ENCODE results near the gene CPED1. TPM values are rescaled to one million over a fixed set of nuclear protein-coding genes. Genes with fewer than 3 reads are reported as not detected.
A peak's percentile ranks its signal among the peaks of the same experiment; 100 is the strongest.
"Not testable (repeated sequence)": the region's sequence is repeated elsewhere in the genome, so short reads cannot be mapped to it uniquely, and the experiment has no call there.

CPED1 gene
- total RNA-seq, 3 donors from 2014 or later (not counting 1 experiment from before 2014, with no cell fraction given) = 0.50 to 1.3 (median 0.96) TPM

GRCh38 chr7:121313793-121314676 lies 325.5 kb downstream of the CPED1 start:
- DNase-seq (no peak), ATAC-seq (no peak)
- no peaks in the 10 kb centered on the region for H3K36me3 Mint-ChIP-seq
- Histone ChIP-seq H3K36me3 (ENCODE audit: control insufficient read depth, insufficient read depth, low read length) (no peaks in the 10 kb centered on the region), H3K9me3 (ENCODE audit: control insufficient read depth, insufficient read depth, low read length) (no peaks in the 10 kb centered on the region), H3K4me3 (ENCODE audit: low read length) (no peak overlapping the region), H3K27me3 (ENCODE audit: control insufficient read depth, insufficient read depth, low read length) (peaks cover 2% of the 10 kb centered on the region), H3K4me1 (ENCODE audit: control insufficient read depth, insufficient read depth, low read length) (no peaks in the 10 kb centered on the region), H3K27ac (ENCODE audit: low read length) (peak overlapping the region; percentile 28)
- no peak for TF ChIP-seq CTCF (IDR thresholded peaks at IDR 0.05)
- no peaks in the 10 kb centered on the region for H3K9me3 Mint-ChIP-seq
- H3K4me3 Mint-ChIP-seq = no peak overlapping the region
- WGBS (ENCODE audit: insufficient coverage) = 67% methylated on average over 9 of the region's 9 CpGs
- peaks cover 13 to 18% of the 10 kb centered on the region in 2 donors for H3K27me3 Mint-ChIP-seq (ENCODE audit: low read depth in 2 of 2)
- H3K27ac Mint-ChIP-seq = no peak overlapping the region
- H3K4me1 Mint-ChIP-seq = no peaks in the 10 kb centered on the region
- intact Hi-C loops (cut with micrococcal nuclease) = no loop called here

GRCh38 chr7:121315170-121315569 lies 326.7 kb downstream of the CPED1 start:
- DNase-seq; intact Hi-C loops (cut with micrococcal nuclease); H3K4me1 ChIP-seq (ENCODE audit: control insufficient read depth, insufficient read depth, low read length); H3K27me3 ChIP-seq (ENCODE audit: control insufficient read depth, insufficient read depth, low read length); H3K27ac ChIP-seq (ENCODE audit: low read length); H3K36me3 Mint-ChIP-seq; H3K27ac Mint-ChIP-seq; H3K9me3 ChIP-seq (ENCODE audit: control insufficient read depth, insufficient read depth, low read length); H3K9me3 Mint-ChIP-seq; H3K36me3 ChIP-seq (ENCODE audit: control insufficient read depth, insufficient read depth, low read length); H3K4me1 Mint-ChIP-seq; H3K4me3 ChIP-seq (ENCODE audit: low read length); ATAC-seq; H3K4me3 Mint-ChIP-seq: not testable (repeated sequence)
- 92% methylated on average over 1 of the region's 3 CpGs for WGBS (ENCODE audit: insufficient coverage)
- peaks cover 10 to 18% of the 10 kb centered on the region in 2 donors for H3K27me3 Mint-ChIP-seq (ENCODE audit: low read depth in 2 of 2)

- Histone ChIP-seq H3K4me1 (ENCODE audit: control insufficient read depth, insufficient read depth, low read length) (no peaks in the 10 kb centered on the region), H3K27me3 (ENCODE audit: control insufficient read depth, insufficient read depth, low read length) (no peaks in the 10 kb centered on the region), H3K9me3 (ENCODE audit: control insufficient read depth, insufficient read depth, low read length) (no peaks in the 10 kb centered on the region), H3K27ac (ENCODE audit: low read length) (no peak overlapping the region), H3K36me3 (ENCODE audit: control insufficient read depth, insufficient read depth, low read length) (no peaks in the 10 kb centered on the region), H3K4me3 (ENCODE audit: low read length) (no peak overlapping the region)
- TF ChIP-seq CTCF (IDR thresholded peaks at IDR 0.05) = no peak
- ATAC-seq = no peak
- WGBS (ENCODE audit: insufficient coverage) = 82% methylated on average over 3 of the region's 3 CpGs
- Mint-ChIP-seq H3K4me3 (no peak overlapping the region), H3K27ac (no peak overlapping the region), H3K27me3 (ENCODE audit: low read depth in 2 of 2) (peaks cover 25 to 41% of the 10 kb centered on the region in 2 donors), H3K9me3 (no peaks in the 10 kb centered on the region), H3K4me1 (no peaks in the 10 kb centered on the region), H3K36me3 (no peaks in the 10 kb centered on the region)
- intact Hi-C loops (cut with micrococcal nuclease) = no loop called here
- no peak for DNase-seq
These were observed 333.9 kb downstream of the CPED1 start for GRCh38 chr7:121322460-121322859.

GRCh38 chr7:121323515-121324302 lies 335.2 kb downstream of the CPED1 start:
- ATAC-seq (no peak), DNase-seq (no peak)
- Histone ChIP-seq H3K4me3 (ENCODE audit: low read length) (no peak overlapping the region), H3K27me3 (ENCODE audit: control insufficient read depth, insufficient read depth, low read length) (no peaks in the 10 kb centered on the region), H3K4me1 (ENCODE audit: control insufficient read depth, insufficient read depth, low read length) (no peaks in the 10 kb centered on the region), H3K27ac (ENCODE audit: low read length) (no peak overlapping the region), H3K9me3 (ENCODE audit: control insufficient read depth, insufficient read depth, low read length) (no peaks in the 10 kb centered on the region), H3K36me3 (ENCODE audit: control insufficient read depth, insufficient read depth, low read length) (no peaks in the 10 kb centered on the region)
- WGBS (ENCODE audit: insufficient coverage) = 78% methylated on average over 5 of the region's 5 CpGs
- Mint-ChIP-seq H3K4me3 (no peak overlapping the region), H3K27ac (no peak overlapping the region), H3K9me3 (no peaks in the 10 kb centered on the region), H3K36me3 (no peaks in the 10 kb centered on the region), H3K27me3 (ENCODE audit: low read depth in 2 of 2) (peaks cover 38 to 52% of the 10 kb centered on the region in 2 donors), H3K4me1 (peaks cover 0 to 2% of the 10 kb centered on the region in 2 donors)
- intact Hi-C loops (cut with micrococcal nuclease) = no loop called here
- no peak for TF ChIP-seq CTCF (IDR thresholded peaks at IDR 0.05)

Measured in natural killer cell (primary cell).